ENCODE results near the gene MAN1B1. TPM values are rescaled to one million over a fixed set of nuclear protein-coding genes. Genes with fewer than 3 reads are reported as not detected.

The MAN1B1 gene
- total RNA-seq, 1 experiment from 2014 or later: 50.9 TPM

GRCh38 chr9:137042751-137043727 lies 43.7 kb upstream of the MAN1B1 start:
- Histone ChIP-seq H3K4me2 (ENCODE audit: low read length) (0 out of 2 replicates have a peak overlapping the region, but pooled peaks have one; percentile 97), H3K9me3 (ENCODE audit: control insufficient read depth in 1 of 2, insufficient read depth in 1 of 2, low read depth in 1 of 2, low read length in 2 of 2) (no peaks in the 10 kb centered on the region), H3K79me2 (ENCODE audit: insufficient read depth, low read length) (peaks cover 24% of the 10 kb centered on the region; the same call in 1 of the 2 replicates), H3K36me3 (ENCODE audit: control insufficient read depth in 1 of 2, insufficient read depth in 2 of 2, low read length in 2 of 2) (peaks cover 3 to 7% of the 10 kb centered on the region in 2 experiments; a peak in 2 of 4 replicates), H4K20me1 (ENCODE audit: insufficient read depth) (no peaks in the 10 kb centered on the region), H3K27me3 (ENCODE audit: insufficient read depth, low read length) (no peaks in the 10 kb centered on the region), H3K4me3 (replicated peaks in 1 of 2; ENCODE audit: low read depth in 1 of 2, low read length in 2 of 2) (no peak overlapping the region), H3K9me2 (ENCODE audit: insufficient read depth) (no peaks in the 10 kb centered on the region), H3K9ac (ENCODE audit: low read length) (no peak overlapping the region), H3K27ac (ENCODE audit: low read depth, low read length) (peak overlapping the region; percentile 77; the same call in 1 of the 2 replicates), H2AFZ (ENCODE audit: low read depth, low read length, poor library complexity, severe bottlenecking) (no peak overlapping the region), H3K4me1 (ENCODE audit: control insufficient read depth in 1 of 2, insufficient read depth in 2 of 2, low read length in 2 of 2) (peaks cover 12 to 26% of the 10 kb centered on the region in 2 experiments)
- ChIA-PET RAD21 (ENCODE audit: low non-redundant PET in 1 of 2, low total read pairs in 2 of 2, uncharacterized antibody in 2 of 2, unreplicated experiment in 2 of 2) (no interaction called here), POLR2A (no interaction called here), CTCF (no interaction called here)
- intact Hi-C loops (cut with micrococcal nuclease): no loop called here
- DNase-seq (ENCODE audit: low read depth, low spot score) (no peak), ATAC-seq (no peak)
- BruUV-seq (replicated peaks): no TSS peak
- TF ChIP-seq TCF7L2 (IDR thresholded peaks at IDR 0.05; ENCODE audit: borderline replicate concordance, extremely low read depth, insufficient read depth, insufficient read length) (no peak), POLR2A (IDR thresholded peaks at IDR 0.05; ENCODE audit: borderline replicate concordance, extremely low read depth, insufficient read depth, insufficient read length) (no peak), SRF (IDR thresholded peaks at IDR 0.05; ENCODE audit: low read depth) (no peak), EGR1 (IDR thresholded peaks at IDR 0.05; ENCODE audit: low read depth) (no peak), YY1 (IDR thresholded peaks at IDR 0.05; ENCODE audit: extremely low read depth, insufficient replicate concordance, low read depth, low read length) (no peak), SP1 (IDR thresholded peaks at IDR 0.05; ENCODE audit: low read depth) (no peak), REST (IDR thresholded peaks at IDR 0.05; ENCODE audit: low read depth) (no peak), ZBTB33 (IDR thresholded peaks at IDR 0.05; ENCODE audit: extremely low read depth, insufficient replicate concordance, low read length) (no peak), SIN3A (IDR thresholded peaks at IDR 0.05; ENCODE audit: low read depth) (no peak), EZH2 (IDR thresholded peaks at IDR 0.05) (no peak), ZNF274 (IDR thresholded peaks at IDR 0.05; ENCODE audit: low read depth, low read length) (no peak), FOSL1 (IDR thresholded peaks at IDR 0.05; ENCODE audit: low read depth) (no peak), CTCF (IDR thresholded peaks at IDR 0.05 in 2 of 3, conservative IDR thresholded peaks at IDR 0.05 in 1 of 3; ENCODE audit: borderline replicate concordance in 1 of 3, insufficient read depth in 1 of 3, low read depth in 2 of 3, low read length in 2 of 3) (no peak), RAD21 (IDR thresholded peaks at IDR 0.05; ENCODE audit: low read depth) (no peak)

Measured in HCT116 (cell line).